ENCODE results near the gene NFKB1.
A peak's percentile ranks its signal among the peaks of the same experiment; 100 is the strongest.

Gene NFKB1

GRCh38 chr4:102554992-102555391, 53.8 kb downstream of the NFKB1 start:
- Histone ChIP-seq H3K27ac (no peak overlapping the region), H3K36me3 (no peaks in the 10 kb centered on the region), H3K9me3 (no peaks in the 10 kb centered on the region), H3K27me3 (no peaks in the 10 kb centered on the region), H3K4me1 (peaks cover 0 to 20% (median 7%) of the 10 kb centered on the region in 4 donors), H3K4me3 (no peak overlapping the region)
- DNase-seq, result no peak
- intact Hi-C loops (cut with DNase I; ENCODE audit: low total_unique reads), result no loop called here
- no peak for TF ChIP-seq CTCF (IDR thresholded peaks at IDR 0.05)

GRCh38 chr4:102557636-102558035, 56.5 kb downstream of the NFKB1 start:
- intact Hi-C loops (cut with DNase I; ENCODE audit: low total_unique reads), result no loop called here

GRCh38 chr4:102560115-102560514, 59.0 kb downstream of the NFKB1 start:
- DNase-seq, result no peak
- H3K4me3 ChIP-seq, result no peak overlapping the region
- peak overlapping the region; percentile 8 to 37 for H3K27ac ChIP-seq
- TF ChIP-seq CTCF (IDR thresholded peaks at IDR 0.05), result no peak
- H3K4me1 ChIP-seq, result peaks cover 0 to 22% (median 3%) of the 10 kb centered on the region in 4 donors
- H3K36me3 ChIP-seq, result no peaks in the 10 kb centered on the region
- intact Hi-C loops (cut with DNase I; ENCODE audit: low total_unique reads), result no loop called here
- no peaks in the 10 kb centered on the region for H3K9me3 ChIP-seq
- H3K27me3 ChIP-seq, result no peaks in the 10 kb centered on the region

More at GRCh38 chr4:102557636-102558035, 56.5 kb downstream of the NFKB1 start:
- Histone ChIP-seq H3K4me1 (peaks cover 0 to 31% (median 9%) of the 10 kb centered on the region in 4 donors), H3K4me3 (no peak overlapping the region), H3K9me3 (no peaks in the 10 kb centered on the region), H3K27ac (no peak overlapping the region), H3K36me3 (no peaks in the 10 kb centered on the region), H3K27me3 (no peaks in the 10 kb centered on the region)
- TF ChIP-seq CTCF (IDR thresholded peaks at IDR 0.05), result no peak
- no peak for DNase-seq

DNA sequence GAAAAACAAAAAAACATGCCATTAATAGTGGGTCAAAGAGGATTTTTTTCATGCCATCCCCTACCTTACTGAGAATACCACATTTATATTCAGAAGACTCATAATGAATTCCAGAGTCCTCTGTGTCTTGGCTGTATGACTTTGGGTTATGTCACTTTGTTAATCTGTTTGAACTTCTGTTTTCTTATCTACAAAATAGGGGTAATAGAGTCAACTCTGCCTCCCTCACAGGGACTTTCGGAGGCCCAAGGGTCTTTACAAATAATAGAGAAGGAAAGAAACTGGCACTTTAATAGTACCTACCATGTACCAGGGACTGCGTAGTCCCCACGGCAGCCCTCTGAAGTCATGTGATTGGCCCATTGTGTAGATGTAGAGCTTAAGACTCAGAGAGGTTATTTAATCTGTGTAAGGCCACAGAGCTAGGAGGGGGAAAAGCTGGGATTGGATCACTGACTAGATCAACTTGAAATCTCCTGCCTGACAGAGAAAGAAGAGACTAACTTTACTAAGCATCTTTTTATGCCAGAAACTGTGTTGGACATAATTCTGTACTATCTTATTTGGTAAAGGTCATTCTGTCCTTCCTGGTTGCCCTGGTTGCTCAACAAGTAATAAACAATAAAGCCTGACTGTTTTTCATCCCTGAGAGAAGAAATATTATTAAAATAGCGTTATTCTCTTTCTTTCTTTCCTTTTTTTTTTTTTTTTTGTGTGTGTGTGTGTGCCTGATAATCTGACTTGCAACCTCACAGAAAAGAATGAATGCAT, 59.6 kb downstream of the NFKB1 start:
- intact Hi-C loops (cut with DNase I; ENCODE audit: low total_unique reads), result no loop called here
- peaks cover 0 to 29% (median 3%) of the 10 kb centered on the region in 4 donors for H3K4me1 ChIP-seq
- no peak for TF ChIP-seq CTCF (IDR thresholded peaks at IDR 0.05)
- H3K27ac ChIP-seq, result peak overlapping the region; percentile 8 to 37
- H3K27me3 ChIP-seq, result no peaks in the 10 kb centered on the region
- H3K4me3 ChIP-seq, result no peak overlapping the region
- H3K36me3 ChIP-seq, result no peaks in the 10 kb centered on the region
- no peaks in the 10 kb centered on the region for H3K9me3 ChIP-seq
- no peak for DNase-seq

- Histone ChIP-seq H3K4me3 (no peak overlapping the region), H3K9me3 (no peaks in the 10 kb centered on the region), H3K27me3 (no peaks in the 10 kb centered on the region), H3K27ac (no peak overlapping the region), H3K4me1 (peaks cover 0 to 30% (median 1%) of the 10 kb centered on the region in 4 donors), H3K36me3 (peaks cover 0 to 3% (median 0%) of the 10 kb centered on the region in 3 donors)
- no peak for DNase-seq
- no peak for TF ChIP-seq CTCF (IDR thresholded peaks at IDR 0.05)
- intact Hi-C loops (cut with DNase I; ENCODE audit: low total_unique reads), result no loop called here
These were observed 61.8 kb downstream of the NFKB1 start for GRCh38 chr4:102563000-102563399.

Data from tibial artery (tissue), 4 donors.